WERI-Rb-1 (cell line): ENCODE results near the gene DGCR8.

ENCODE experiments used
- DNase-seq: peaks from one replicate; pipeline ENCODE4 v3.0.0-alpha.2; 2020
- H3K27ac ChIP-seq: fragments of 250-450 bp; sonication (Bioruptor Pico); 2 replicates; pipeline ENCODE4 v1.5.1; 2020; ENCODE audit warnings: mild to moderate bottlenecking, moderate library complexity
- H3K27me3 ChIP-seq: fragments of 250-450 bp; sonication (Bioruptor Pico); 2 replicates; pipeline ENCODE4 v1.5.1; 2021; ENCODE audit warnings: mild to moderate bottlenecking, low read depth, moderate library complexity; ENCODE audit not compliant: insufficient read depth, severe bottlenecking
- H3K36me3 ChIP-seq: fragments of 250-450 bp; sonication (Bioruptor Pico); 2 replicates; pipeline ENCODE4 v1.5.1; 2020; ENCODE audit warnings: mild to moderate bottlenecking, moderate library complexity
- H3K4me3 ChIP-seq: 2 replicates; pipeline ENCODE4 v1.5.1; 2011; ENCODE audit warnings: low read depth, mild to moderate bottlenecking, control low read depth, low read length
- H3K9me3 ChIP-seq: fragments of 250-450 bp; sonication (Bioruptor Pico); 2 replicates; pipeline ENCODE4 v1.5.1; 2021; ENCODE audit warnings: mild to moderate bottlenecking, moderate library complexity; ENCODE audit not compliant: severe bottlenecking
- CTCF ChIP-seq: IDR thresholded peaks from 2 replicates; pipeline ENCODE4 v1.5.1; 2011; ENCODE audit warnings: low read depth, mild to moderate bottlenecking, control low read depth, inconsistent platforms, low read length

The DGCR8 gene

GRCh38 chr22:20058989-20059770 lies 20.9 kb upstream of the DGCR8 start:
- H3K4me3 ChIP-seq, result no peak overlapping the region
- H3K27ac ChIP-seq, result no peak overlapping the region
- DNase-seq, result no peak
- H3K27me3 ChIP-seq, result no peaks in the 10 kb centered on the region
- H3K36me3 ChIP-seq, result no peaks in the 10 kb centered on the region; the same call in 1 of the 2 replicates
- no peaks in the 10 kb centered on the region for H3K9me3 ChIP-seq
- TF ChIP-seq CTCF, result no peak

- no peak for DNase-seq
Measured at GRCh38 chr22:20060700-20061480, 19.2 kb upstream of the DGCR8 start.

GRCh38 chr22:20061481-20061861 lies 18.6 kb upstream of the DGCR8 start:
- no peak overlapping the region for H3K4me3 ChIP-seq
- no peak for TF ChIP-seq CTCF
- H3K36me3 ChIP-seq, result no peaks in the 10 kb centered on the region; the same call in 1 of the 2 replicates
- no peaks in the 10 kb centered on the region for H3K27me3 ChIP-seq
- H3K9me3 ChIP-seq, result no peaks in the 10 kb centered on the region
- no peak overlapping the region for H3K27ac ChIP-seq
- no peak for DNase-seq

More at GRCh38 chr22:20060700-20061480, 19.2 kb upstream of the DGCR8 start:
- Histone ChIP-seq H3K4me3 (no peak overlapping the region), H3K9me3 (no peaks in the 10 kb centered on the region), H3K27me3 (no peaks in the 10 kb centered on the region), H3K36me3 (no peaks in the 10 kb centered on the region; the same call in 1 of the 2 replicates), H3K27ac (no peak overlapping the region)
- peak; percentile 47 for TF ChIP-seq CTCF

- DNase-seq, result no peak
- no peak for TF ChIP-seq CTCF
- no peak overlapping the region for H3K4me3 ChIP-seq
- no peaks in the 10 kb centered on the region for H3K27me3 ChIP-seq
- H3K9me3 ChIP-seq, result no peaks in the 10 kb centered on the region
- no peaks in the 10 kb centered on the region; the same call in 1 of the 2 replicates for H3K36me3 ChIP-seq
- no peak overlapping the region for H3K27ac ChIP-seq
Measured at GRCh38 chr22:20062043-20062765, 17.8 kb upstream of the DGCR8 start.

GRCh38 chr22:20062766-20063083 lies 17.3 kb upstream of the DGCR8 start:
- no peak overlapping the region for H3K27ac ChIP-seq
- H3K36me3 ChIP-seq, result no peaks in the 10 kb centered on the region; the same call in 1 of the 2 replicates
- no peak for DNase-seq
- H3K27me3 ChIP-seq, result no peaks in the 10 kb centered on the region
- no peaks in the 10 kb centered on the region for H3K9me3 ChIP-seq
- no peak for TF ChIP-seq CTCF
- no peak overlapping the region for H3K4me3 ChIP-seq
